SK-N-SH treated with all-trans-retinoic acid at 6 μM for 48 hours (cell line): ENCODE measurements around the gene STKLD1.

Experiments used
- ARNTL ChIP-seq: fragments of 450-650 bp; formaldehyde crosslinking; IDR thresholded peaks from 2 replicates; pipeline ENCODE4 v1.5.0; 2020; ENCODE audit warnings: low read depth, mild to moderate bottlenecking, moderate library complexity, borderline replicate concordance
- CREB5 ChIP-seq: fragments of 250-450 bp; sonication (Bioruptor Pico); IDR thresholded peaks from 2 replicates; pipeline ENCODE4 v1.5.1; 2020; ENCODE audit warnings: low read depth, mild to moderate bottlenecking, moderate library complexity
- CSRNP3 ChIP-seq: fragments of 250-450 bp; sonication (Bioruptor Pico); IDR thresholded peaks from 2 replicates; pipeline ENCODE4 v1.5.1; 2021; ENCODE audit warnings: mild to moderate bottlenecking, moderate library complexity
- PATZ1 ChIP-seq: fragments of 250-450 bp; sonication (Bioruptor Pico); IDR thresholded peaks from 2 replicates; pipeline ENCODE4 v1.8.0; 2020; ENCODE audit warnings: mild to moderate bottlenecking, moderate library complexity, borderline replicate concordance
- PPARA ChIP-seq: fragments of 250-450 bp; sonication (Bioruptor Pico); IDR thresholded peaks from 2 replicates; pipeline ENCODE4 v1.5.0; 2020; ENCODE audit warnings: mild to moderate bottlenecking, borderline replicate concordance
- RARB ChIP-seq: fragments of 250-450 bp; sonication (Bioruptor Pico); IDR thresholded peaks from 2 replicates; pipeline ENCODE4 v1.8.0; 2021; ENCODE audit warnings: mild to moderate bottlenecking, moderate library complexity
- SNAI2 ChIP-seq: fragments of 250-450 bp; sonication (Bioruptor Pico); IDR thresholded peaks from 2 replicates; pipeline ENCODE4 v1.5.0; 2020; ENCODE audit warnings: mild to moderate bottlenecking, moderate library complexity
- ZC3H10 ChIP-seq: fragments of 250-450 bp; sonication (Bioruptor Pico); IDR thresholded peaks from 2 replicates; pipeline ENCODE4 v1.5.1; 2021; ENCODE audit warnings: mild to moderate bottlenecking, moderate library complexity

GRCh38 chr9:133406480-133407307, 30.5 kb downstream of the STKLD1 start:
- TF ChIP-seq PATZ1 (CRISPR knock-in tag) (no peak), CREB5 (CRISPR knock-in tag) (no peak), ARNTL (CRISPR knock-in tag) (no peak), SNAI2 (CRISPR knock-in tag) (no peak), CSRNP3 (CRISPR knock-in tag) (no peak), RARB (CRISPR knock-in tag) (no peak), ZC3H10 (CRISPR knock-in tag) (no peak), PPARA (CRISPR knock-in tag) (no peak)
